NCI-H2196 treated with DMSO at 0.1 percent for 48 hours (cell line): ENCODE data around the gene ZFYVE19.

Experiments
- DNase-seq: peaks from one replicate; lab custom pipeline; 2025; ENCODE audit not compliant: unreplicated experiment; lab: John Stamatoyannopoulos, UW

The ZFYVE19 gene, protein sequence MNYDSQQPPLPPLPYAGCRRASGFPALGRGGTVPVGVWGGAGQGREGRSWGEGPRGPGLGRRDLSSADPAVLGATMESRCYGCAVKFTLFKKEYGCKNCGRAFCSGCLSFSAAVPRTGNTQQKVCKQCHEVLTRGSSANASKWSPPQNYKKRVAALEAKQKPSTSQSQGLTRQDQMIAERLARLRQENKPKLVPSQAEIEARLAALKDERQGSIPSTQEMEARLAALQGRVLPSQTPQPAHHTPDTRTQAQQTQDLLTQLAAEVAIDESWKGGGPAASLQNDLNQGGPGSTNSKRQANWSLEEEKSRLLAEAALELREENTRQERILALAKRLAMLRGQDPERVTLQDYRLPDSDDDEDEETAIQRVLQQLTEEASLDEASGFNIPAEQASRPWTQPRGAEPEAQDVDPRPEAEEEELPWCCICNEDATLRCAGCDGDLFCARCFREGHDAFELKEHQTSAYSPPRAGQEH

DNA sequence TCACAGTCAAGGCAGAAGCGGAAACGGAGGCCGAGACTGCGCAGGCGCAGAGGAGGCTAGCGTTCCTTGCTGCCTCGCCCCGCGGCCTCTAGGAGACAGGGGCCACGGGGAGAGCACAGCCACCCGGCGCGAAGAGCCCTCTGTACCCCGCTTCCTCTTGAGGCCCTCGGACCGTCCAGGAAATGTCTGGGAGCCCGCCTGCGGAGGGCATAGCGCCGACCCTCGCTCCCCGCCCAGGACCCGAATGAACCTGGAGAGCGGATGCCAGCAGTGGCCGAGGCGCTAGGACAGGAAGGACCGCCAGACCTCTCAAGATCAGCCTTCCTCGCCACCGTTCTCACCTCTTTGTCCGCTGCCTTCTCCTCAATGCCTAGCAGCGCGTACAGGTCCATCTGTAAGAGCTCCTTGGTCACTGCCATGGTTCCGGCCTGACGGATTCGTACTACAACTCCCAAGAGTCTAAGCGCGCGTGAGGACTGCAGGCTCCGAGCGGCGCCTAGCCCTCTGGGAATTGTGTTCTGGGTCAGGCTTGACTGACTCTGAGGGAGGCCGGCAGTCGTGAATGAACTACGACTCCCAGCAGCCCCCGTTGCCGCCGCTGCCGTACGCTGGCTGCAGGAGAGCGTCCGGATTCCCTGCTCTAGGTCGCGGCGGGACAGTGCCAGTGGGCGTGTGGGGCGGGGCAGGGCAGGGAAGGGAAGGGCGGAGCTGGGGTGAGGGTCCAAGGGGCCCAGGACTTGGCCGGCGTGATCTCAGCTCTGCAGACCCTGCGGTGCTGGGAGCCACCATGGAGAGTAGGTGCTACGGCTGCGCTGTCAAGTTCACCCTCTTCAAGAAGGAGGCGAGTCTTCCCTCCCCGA lies at the start of gene ZFYVE19, which contains the start of gene DNAJC17:
TSS of gene ZFYVE19 (plus strand) at position 62 of the 860 bp plus-strand sequence. CDS start at position 563, 501 bp downstream.
TSS of gene DNAJC17 (minus strand) at position 446 of the 860 bp plus-strand sequence. CDS start at position 419, 27 bp downstream.
- peak; percentile 80 for DNase-seq

DNA sequence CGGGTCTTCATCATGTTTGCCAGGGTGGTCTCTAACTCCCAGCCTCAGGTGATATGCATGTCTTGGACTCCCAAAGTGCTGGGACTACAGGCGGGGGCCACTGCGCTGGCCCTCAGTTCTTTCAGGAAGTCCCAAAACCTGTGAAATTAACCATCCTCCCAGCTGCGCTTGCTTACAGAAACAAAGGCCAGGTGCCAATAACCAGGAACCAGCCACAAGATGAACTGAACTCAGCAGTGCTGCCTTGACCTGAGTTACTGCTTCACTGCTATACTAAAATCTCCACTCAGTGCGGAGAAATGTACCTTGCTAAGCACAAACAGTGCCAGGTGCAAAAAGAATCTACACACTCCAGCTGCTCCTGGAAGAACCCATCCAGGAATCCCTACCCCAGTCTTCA lies 46.9 kb upstream of the ZFYVE19 start:
- no peak for DNase-seq

DNA sequence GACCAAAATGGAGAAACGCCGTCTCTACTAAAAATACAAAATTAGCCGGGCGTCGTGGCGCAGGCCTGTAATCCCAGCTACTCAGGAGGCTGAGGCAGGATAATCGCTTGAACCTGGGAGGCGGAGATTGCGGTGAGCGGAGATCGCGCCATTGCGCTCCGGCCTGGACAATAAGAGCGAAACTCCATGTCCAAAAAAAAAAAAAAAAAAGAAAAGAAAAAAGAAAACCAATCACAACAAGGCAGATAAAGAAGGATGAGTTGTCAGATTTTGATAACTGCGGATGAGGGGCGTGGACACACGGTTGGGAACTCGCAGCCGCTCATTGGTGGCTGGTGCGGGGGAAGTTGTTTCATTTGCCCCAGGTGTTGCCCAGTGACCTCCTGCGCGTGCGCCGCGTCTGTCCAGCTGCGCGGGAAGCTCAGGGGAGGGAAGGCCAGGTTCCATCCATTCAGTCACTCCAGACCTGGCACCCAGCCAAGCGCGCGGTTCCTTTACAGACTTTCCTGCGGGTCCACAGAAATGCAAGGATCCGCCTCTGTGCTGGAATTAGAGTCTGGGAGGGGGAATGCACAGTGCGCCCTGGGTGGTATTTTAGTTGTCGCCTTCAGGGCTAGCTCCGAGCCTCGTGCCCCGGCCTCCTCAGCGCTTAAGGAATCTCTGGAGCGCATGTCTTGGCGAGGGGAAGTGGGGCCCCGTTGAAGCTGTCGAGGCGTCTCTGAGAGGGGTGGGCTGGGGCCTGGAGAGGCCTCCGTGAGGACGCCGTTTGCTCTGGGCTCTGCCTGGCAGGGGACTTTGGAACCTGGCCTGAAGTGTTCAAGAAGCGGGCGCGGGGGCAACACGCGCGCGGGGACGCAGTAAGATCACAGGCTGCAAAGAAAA lies 43.7 kb upstream of the ZFYVE19 start:
- DNase-seq = peak; percentile 69

DNA sequence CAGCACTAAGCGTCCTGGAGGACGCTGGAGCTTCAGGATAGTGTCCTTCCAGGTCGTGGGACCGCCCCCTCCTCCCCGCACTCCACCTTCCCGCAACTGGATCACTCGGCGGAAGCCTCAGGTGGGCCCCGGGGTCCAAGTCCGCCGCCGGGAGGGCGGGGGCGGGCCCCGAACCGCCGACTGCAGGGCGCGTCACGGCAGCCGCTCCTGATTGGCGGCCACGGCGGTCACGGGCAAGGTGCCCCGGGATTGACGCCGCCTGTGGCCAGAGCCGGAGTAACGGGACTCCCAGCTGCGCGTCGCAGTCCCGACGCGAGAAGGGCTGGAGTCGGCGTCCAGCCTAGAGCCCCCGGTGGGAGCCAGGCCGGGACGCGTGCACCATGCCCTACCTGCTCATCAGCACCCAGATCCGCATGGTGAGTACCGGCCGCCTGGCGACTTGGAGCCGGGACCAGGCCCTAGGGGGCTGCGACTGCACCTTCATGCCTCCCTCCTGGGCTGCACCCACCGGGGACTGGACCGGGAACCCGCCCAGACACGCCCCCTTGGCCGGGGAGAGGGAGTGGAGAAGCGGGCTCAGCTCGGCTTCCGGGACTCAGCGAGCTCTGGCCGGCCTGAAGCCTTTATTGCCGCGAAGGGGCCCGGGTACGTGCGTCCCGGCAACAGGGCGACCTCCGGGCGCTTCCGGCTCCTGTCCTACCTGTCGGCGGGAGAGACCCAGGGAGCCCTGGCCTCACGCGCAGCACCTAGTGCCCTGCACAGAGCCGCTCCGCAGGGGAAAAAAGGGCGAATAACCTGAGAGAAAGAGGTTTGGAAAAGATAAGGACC lies 42.9 kb upstream of the ZFYVE19 start, which contains the start of gene GCHFR:
TSS of gene GCHFR (plus strand) at position 268 of the 828 bp plus-strand sequence. CDS start at position 381, 113 bp downstream.
- peak; percentile 37 for DNase-seq

DNA sequence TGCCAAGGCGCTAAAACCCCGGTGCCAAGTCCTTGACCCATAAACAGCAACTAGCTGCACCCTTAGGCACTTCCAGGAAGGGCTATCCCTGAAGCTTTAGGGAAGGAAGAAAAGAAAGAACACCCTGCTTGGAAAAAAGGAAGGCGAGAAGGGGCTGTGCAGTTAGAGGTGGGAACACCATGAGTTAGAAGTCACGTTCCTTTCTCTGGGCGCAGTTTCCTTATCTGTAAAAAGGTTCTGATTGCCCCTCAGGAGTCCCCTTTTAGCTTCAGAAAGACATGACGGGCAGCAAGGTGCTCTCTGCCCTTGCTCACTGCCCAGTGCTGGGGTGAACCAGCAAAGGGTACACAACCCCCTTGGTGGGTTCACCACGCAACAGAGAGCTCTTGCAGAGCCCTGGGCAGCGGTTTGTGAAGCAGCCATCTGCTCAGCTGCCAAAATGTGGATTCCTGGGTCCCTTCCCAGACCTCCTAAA lies 42.2 kb upstream of the ZFYVE19 start:
- DNase-seq = no peak

DNA sequence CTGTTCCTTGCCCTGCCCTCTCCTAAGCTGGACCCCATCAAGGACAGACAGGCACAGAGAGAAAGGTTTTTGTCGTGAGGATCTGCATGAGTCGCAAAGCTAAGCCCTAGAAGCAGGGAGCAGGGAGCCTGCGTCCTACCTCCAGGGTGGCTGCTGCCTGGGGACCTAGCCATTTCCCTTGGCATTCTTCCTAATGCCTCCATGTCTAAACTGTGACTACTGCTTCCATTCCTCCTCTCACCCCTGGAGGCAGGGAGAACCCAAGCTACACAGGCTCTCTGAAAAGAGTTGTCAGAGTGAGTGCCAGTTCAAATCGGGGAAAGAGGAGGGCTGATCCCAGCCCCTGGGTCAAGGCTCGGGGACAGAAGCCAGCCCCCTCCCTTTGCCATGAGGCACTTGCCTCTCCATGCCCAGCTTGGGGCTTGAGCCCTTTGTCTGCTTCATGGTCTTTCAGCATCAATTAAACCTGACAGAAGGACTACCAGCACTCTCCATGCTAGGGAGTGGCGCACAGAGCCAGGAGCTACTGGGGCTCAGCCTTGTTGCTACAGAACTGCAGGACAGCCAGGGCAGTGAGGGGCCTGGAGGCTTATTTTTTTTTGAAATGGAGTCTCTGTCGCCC lies 40.6 kb upstream of the ZFYVE19 start:
- no peak for DNase-seq

DNA sequence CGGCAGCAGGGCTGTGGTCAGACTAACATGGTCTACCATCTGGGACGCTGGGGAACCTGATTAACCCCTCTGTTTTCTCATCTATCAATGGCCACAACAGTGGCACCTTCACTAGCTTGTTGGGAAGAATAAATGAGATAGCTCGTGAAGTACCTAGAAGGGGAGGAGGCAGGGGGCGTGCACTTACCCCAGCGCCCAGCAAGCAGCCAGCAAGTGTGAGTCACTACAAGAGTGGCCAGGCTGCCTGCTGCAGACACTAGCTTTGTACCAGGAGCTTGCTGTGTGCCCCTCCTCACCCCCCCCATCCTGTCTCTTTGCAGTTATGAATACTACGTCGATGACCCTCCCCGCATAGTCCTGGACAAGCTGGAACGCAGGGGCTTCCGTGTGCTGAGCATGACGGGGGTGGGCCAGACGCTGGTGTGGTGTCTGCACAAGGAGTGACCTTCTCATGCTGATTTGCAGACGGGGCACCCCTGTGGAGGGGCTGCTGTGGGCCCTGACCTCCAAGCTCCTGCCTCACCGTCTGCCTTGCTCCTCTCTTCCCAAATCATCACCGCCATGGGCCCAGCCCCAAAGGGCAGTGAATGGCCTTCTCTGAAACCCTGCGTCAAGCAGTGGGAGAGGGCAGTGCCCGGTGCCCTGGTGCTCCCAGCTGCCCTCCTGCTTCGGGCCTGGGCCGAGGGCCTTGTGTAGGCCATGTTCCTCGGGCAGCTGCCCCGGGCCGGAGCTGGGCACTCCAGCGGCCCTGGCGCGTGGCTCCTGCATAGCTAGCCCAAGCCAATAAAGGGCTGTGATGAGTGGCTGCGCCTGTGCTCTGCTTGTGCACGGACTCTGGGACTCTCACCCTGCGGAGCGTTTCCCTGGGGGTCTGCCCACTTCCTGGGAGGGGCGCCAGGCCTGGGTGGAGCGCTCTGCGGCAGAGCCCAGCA lies 39.7 kb upstream of the ZFYVE19 start:
- no peak for DNase-seq

DNA sequence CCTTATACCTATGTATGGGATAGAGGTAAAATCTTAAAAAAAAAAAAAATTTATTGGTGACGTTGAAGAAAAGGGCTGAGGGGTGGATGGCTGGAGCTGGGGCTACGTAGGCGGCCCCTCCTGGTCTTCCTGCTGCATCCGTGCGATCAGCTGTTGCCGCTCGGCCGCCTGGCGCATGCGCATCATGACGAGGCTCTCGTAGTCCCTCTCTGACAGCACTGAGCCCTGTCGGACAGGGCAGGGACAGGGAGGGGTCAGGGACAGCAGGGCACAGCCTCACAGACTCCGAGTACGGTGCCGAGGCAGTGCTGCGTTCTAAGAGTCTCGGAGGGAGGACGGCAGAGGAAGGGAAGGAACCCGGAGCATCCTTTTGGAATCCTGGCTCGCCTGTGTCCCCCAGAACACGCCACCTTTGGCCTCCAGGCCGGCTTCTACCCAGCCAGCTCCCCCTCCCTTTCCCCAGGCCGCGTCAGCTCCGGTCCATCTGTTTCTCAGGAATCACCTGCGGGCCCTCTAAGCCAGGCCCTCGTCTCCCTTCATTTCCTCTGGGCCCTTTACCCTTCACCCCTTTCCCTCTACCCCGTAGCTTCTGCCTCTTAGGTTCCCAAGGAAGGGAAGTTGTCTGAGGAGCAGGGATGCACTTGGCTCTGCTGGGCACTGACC lies 38.9 kb upstream of the ZFYVE19 start:
- no peak for DNase-seq

DNA sequence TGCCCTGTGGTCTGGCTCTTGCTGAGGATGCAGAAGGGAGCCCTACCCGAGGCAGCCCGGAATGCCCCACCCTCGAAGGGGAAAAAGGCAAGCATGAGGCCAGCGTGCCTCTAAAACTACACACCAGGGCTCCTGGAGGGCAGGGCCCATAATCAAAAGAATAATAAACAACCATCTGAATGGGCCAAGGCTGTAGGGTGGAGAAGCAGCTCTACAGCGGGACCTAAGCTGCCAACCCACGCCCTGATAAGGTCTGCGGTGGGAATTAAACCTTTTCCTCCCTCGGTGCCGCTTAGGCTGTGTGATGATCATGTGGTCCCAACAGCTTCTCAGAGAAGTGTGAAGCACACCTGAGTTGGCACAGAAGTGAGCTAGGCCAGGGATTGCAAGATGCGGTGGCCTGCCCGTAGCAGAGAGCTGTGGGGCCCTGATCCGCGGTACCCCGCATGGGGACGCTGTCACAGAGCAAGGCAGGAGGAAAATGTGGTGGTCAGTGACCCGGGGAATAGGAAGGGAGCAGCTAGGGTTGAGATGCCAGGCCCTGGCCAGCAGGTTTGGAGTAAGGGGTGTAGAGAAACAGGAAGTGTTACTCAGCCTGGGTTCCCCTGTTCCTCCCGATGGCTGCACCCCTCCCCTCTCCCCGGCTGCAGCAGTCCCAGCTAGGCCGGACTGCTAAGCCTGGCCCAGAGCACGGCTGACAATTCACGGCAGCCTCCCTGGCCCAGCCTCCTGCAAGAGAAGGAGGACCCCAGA lies 38.2 kb upstream of the ZFYVE19 start:
- no peak for DNase-seq

DNA sequence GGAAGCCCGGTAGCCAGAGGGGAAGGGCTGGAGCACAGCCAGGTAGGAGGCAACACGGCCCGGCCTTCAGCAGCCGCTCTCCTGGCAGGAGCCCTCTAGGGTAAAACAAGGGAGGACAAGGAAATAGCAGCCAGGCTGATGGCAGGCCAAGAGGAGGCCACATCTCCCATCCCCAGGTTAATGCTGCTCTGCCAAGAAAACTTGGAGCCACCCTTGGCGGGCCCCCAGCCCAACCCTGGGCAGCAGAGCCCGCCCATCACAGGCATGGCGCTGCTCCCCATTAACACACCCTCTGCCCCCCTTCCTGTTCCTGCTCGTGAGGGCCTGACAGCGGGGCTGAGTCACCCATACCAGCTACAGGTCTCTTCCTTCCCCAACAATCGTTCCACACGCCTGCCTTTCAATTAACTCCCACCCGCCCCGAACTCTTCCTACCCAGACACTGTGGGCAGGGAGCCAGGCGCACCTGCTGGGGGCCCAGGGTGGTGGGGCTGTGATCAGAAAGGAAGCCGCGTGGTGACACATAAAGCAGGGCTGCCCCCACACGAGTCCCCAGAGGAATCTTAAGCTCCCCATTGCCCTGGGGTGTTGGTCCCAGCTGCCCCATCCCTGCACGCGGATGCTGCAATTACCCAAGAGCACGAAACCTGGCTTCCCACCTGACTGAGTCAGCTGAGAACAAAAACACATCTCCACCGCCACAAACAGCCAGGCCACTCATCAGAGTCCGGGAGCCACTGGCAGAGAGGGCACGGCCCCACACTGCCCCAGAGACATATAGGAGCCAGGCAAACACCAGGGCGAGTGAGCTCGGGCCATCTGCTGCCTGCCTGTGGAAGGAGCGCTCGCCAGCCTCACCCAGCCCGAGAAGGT lies 37.4 kb upstream of the ZFYVE19 start, which contains the start of gene C15orf62:
TSS of gene C15orf62 (plus strand) at position 707 of the 873 bp plus-strand sequence. CDS start 516 bp downstream, outside the sequence.
- DNase-seq = no peak

DNA sequence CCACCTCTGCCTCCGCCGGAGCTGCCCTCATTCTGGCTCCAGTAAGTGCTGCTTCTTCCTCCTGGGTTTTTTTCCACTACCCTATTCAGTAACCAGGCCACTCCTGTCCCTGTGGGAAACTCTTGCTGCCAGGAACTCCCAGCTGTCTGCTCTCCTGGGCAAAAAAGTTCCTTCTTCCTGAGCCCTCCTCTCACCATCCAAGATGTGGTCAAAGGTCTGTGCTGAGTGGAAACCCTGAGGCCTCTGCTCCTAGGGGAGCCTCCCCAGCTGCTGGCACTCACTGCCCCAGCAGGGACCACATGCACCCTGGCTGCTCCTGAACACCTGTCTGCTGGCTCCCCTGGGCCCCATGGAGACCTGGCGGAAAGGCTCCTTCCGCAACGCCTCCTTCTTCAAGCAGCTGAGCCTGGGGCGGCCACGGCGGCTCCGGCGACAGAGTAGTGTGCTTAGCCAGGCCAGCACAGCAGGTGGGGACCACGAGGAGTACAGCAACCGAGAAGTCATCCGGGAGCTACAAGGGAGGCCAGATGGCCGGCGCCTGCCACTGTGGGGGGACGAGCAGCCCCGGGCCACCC lies 36.7 kb upstream of the ZFYVE19 start:
- DNase-seq = no peak

DNA sequence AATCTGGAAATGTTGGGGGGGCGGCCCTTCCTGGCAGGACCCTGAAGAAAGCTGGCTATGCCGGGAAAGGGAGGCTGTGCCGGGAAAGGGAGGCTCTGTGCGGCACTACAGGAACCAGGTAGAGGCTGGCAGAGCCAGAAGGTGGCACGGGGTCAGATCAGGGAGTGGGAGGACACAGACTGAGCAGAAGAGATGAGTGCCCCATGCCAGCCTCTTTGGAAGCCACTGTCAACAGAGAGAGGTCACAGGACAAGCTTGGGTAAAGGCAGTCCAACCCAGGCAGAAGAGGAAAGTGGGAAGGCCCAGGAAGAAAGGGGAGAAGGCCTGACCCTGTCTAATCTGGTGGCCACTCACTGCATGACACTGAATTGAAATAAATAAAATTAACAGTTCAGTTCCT lies 35.6 kb upstream of the ZFYVE19 start:
- no peak for DNase-seq

DNA sequence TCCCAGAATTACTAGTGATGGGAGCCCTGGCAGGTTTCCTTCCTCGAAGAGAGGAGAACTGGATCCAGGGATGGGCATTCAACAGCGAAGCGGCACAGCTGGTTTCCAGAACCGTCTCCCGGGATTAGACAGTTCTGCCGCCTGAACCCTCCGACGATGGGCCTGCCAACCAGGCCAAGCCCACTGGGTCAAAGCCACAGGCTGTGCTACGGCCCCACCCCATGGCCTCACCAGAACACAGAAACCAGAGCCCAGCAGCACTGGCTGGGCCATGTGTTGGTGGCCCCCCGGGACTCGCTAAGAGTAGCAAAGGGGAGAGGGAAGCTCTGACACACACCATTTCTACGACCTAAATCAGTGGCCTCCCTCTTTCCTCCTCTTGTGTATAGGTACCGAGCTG lies 34.9 kb upstream of the ZFYVE19 start:
- no peak for DNase-seq

DNA sequence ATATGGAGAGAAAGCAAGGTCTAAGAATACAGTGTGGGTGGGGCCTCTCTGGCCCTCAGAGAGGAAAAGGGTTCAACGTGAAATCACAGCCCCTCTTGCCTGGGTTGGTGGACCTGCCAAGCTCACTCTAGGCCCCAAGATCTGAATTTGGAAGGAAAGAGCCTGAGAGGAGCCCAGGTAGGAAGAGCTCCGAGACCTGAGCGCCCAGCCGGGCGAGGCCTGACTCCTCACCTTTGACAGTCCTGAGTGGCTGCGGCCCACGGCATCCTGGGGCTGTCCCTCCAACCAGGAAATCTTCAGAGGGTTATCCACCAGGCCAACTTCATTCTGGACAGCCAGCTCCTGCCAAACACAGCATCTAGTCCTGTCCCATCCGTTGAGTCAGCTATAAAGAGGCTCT lies 33.4 kb upstream of the ZFYVE19 start:
- DNase-seq = no peak

DNA sequence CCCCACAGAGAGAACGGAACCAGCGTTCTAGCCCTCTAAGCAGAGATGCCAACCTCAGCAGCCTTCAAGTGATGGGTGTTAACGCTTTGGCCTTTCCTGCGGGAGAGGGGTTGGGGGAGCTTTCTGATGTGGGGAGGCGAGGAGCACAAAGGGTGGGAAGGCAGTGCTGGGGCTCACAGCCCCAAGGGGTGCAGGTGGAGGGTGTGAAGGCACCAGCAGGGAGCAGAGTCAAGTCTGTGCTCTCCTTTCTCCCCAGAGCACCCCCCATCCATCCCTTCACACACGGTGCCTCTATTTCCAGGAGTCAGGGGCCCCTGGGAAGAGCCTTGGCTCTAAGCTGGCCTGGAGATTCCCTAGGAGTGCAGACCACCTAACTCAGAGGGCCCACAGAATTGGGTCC lies 33.0 kb upstream of the ZFYVE19 start:
- no peak for DNase-seq
